Suprapubic skin (tissue), 4 donors: ENCODE measurements around the gene IL17RB. TPM values are rescaled to one million over a fixed set of nuclear protein-coding genes. Genes with fewer than 3 reads are reported as not detected.

ENCODE experiments used
- DNase-seq, 2 donors: peaks; one replicate each; pipeline ENCODE4 v3.0.0-alpha.2; 2019; ENCODE audit warnings: low spot score in 2 of 2
- H3K27ac ChIP-seq: fragments of 200-600 bp; sonication (generic); one replicate; pipeline ENCODE4 v1.5.1; 2019
- H3K27me3 ChIP-seq: fragments of 200-600 bp; sonication (generic); one replicate; pipeline ENCODE4 v1.5.1; 2019
- H3K36me3 ChIP-seq: fragments of 200-600 bp; sonication (generic); one replicate; pipeline ENCODE4 v1.5.1; 2019
- H3K4me1 ChIP-seq: fragments of 200-600 bp; sonication (generic); one replicate; pipeline ENCODE4 v1.5.1; 2019
- H3K4me3 ChIP-seq: fragments of 200-600 bp; sonication (generic); one replicate; pipeline ENCODE4 v1.5.1; 2019; ENCODE audit warnings: mild to moderate bottlenecking
- H3K9me3 ChIP-seq: fragments of 200-600 bp; sonication (generic); one replicate; pipeline ENCODE4 v1.5.1; 2019
- CTCF ChIP-seq, 2 donors: fragments of 200-600 bp in 1 of 2; fragments of 450-650 bp in 1 of 2; sonication (generic) in 1 of 2; IDR thresholded peaks; one replicate each; pipeline ENCODE4 v1.5.1; 2016 to 2019; ENCODE audit warnings: antibody characterized with exemption in 2 of 2, mild to moderate bottlenecking in 1 of 2, moderate library complexity in 1 of 2
- EP300 ChIP-seq: sonication (generic); formaldehyde crosslinking; IDR thresholded peaks from one replicate; pipeline ENCODE4 v1.6.1; 2017; ENCODE audit warnings: antibody characterized with exemption
- POLR2A ChIP-seq, 2 donors: fragments of 450-650 bp; IDR thresholded peaks; one replicate each; pipeline ENCODE4 v1.6.1; 2017; ENCODE audit warnings: antibody characterized with exemption in 2 of 2, mild to moderate bottlenecking in 2 of 2, moderate library complexity in 2 of 2
- POLR2AphosphoS5 ChIP-seq, 3 donors: sonication (generic); formaldehyde crosslinking; IDR thresholded peaks; one replicate each; pipeline ENCODE4 v1.6.1; 2017; ENCODE audit warnings: antibody characterized with exemption in 3 of 3
- WGBS: methylation state at CpG from one replicate; pipeline ENCODE4 v1.1.5; 2018; 5-methylcytosine and 5-hydroxymethylcytosine counted together
- total RNA-seq, 4 donors: library from RNA; depleted of rRNA; stranded (reverse); fragments of >200 nt; gene quantifications; one replicate each; pipeline ENCODE4 v1.1.0, GENCODE V29; 2016

IL17RB gene
- 1 to 10 TPM; 1.7 to 5.1 (median 2.2) TPM for total RNA-seq

GRCh38 chr3:53846134-53846850 lies at the start of gene IL17RB, which contains the start of gene CHDH:
TSS of gene IL17RB (plus strand) at chr3:53846568. CDS start at chr3:53846589, 21 bp downstream.
TSS of gene CHDH (minus strand) at chr3:53846419. CDS start at chr3:53824008, 22,411 bp downstream.
- WGBS: 12% methylated on average over 13 of the region's 91 CpGs
- Histone ChIP-seq H3K27ac (peak within 1 kb of the TSS; percentile 73), H3K36me3 (no peaks in the 10 kb centered on the region), H3K4me3 (peak within 1 kb of the TSS; percentile 73), H3K4me1 (peaks cover 17% of the 10 kb centered on the region), H3K27me3 (peaks cover 16% of the 10 kb centered on the region), H3K9me3 (no peaks in the 10 kb centered on the region)
- TF ChIP-seq CTCF (IDR thresholded peaks at IDR 0.05): no peak
- no peak for TF ChIP-seq POLR2AphosphoS5 (IDR thresholded peaks at IDR 0.05)
- no peak for TF ChIP-seq POLR2A (IDR thresholded peaks at IDR 0.05)
- TF ChIP-seq EP300: no peak
- DNase-seq: no peak

GRCh38 chr3:53798144-53798543 lies 48.2 kb upstream of the IL17RB start:
- H3K27ac ChIP-seq: no peak overlapping the region
- H3K27me3 ChIP-seq: no peaks in the 10 kb centered on the region
- H3K36me3 ChIP-seq: no peaks in the 10 kb centered on the region
- H3K4me1 ChIP-seq: peaks cover 8% of the 10 kb centered on the region
- H3K9me3 ChIP-seq: no peaks in the 10 kb centered on the region
- no peak for DNase-seq
- WGBS: 64% methylated on average over 8 of the region's 8 CpGs
- no peak for TF ChIP-seq POLR2A (IDR thresholded peaks at IDR 0.05)
- no peak for TF ChIP-seq POLR2AphosphoS5 (IDR thresholded peaks at IDR 0.05)
- no peak for TF ChIP-seq CTCF (IDR thresholded peaks at IDR 0.05)
- no peak for TF ChIP-seq EP300
- H3K4me3 ChIP-seq: no peak overlapping the region

- no peaks in the 10 kb centered on the region for H3K36me3 ChIP-seq
- no peak overlapping the region for H3K27ac ChIP-seq
- no peaks in the 10 kb centered on the region for H3K9me3 ChIP-seq
- DNase-seq: no peak
- 98% methylated on average over 4 of the region's 12 CpGs for WGBS
- H3K4me3 ChIP-seq: no peak overlapping the region
- TF ChIP-seq EP300 (no peak), POLR2AphosphoS5 (IDR thresholded peaks at IDR 0.05) (no peak), POLR2A (IDR thresholded peaks at IDR 0.05) (no peak), CTCF (IDR thresholded peaks at IDR 0.05) (no peak)
- H3K27me3 ChIP-seq: no peaks in the 10 kb centered on the region
- peaks cover 8% of the 10 kb centered on the region for H3K4me1 ChIP-seq
These were observed 47.0 kb upstream of the IL17RB start for GRCh38 chr3:53799338-53799865.

GRCh38 chr3:53800041-53800906 lies 46.1 kb upstream of the IL17RB start:
- H3K4me1 ChIP-seq: peaks cover 13% of the 10 kb centered on the region
- H3K9me3 ChIP-seq: no peaks in the 10 kb centered on the region
- H3K36me3 ChIP-seq: no peaks in the 10 kb centered on the region
- no peak overlapping the region for H3K4me3 ChIP-seq
- WGBS: 73% methylated on average over 11 of the region's 16 CpGs
- DNase-seq: no peak
- TF ChIP-seq POLR2A (IDR thresholded peaks at IDR 0.05) (no peak), EP300 (no peak), CTCF (IDR thresholded peaks at IDR 0.05) (no peak), POLR2AphosphoS5 (IDR thresholded peaks at IDR 0.05) (no peak)
- no peaks in the 10 kb centered on the region for H3K27me3 ChIP-seq
- no peak overlapping the region for H3K27ac ChIP-seq

GRCh38 chr3:53801319-53801718 lies 45.0 kb upstream of the IL17RB start:
- peaks cover 15% of the 10 kb centered on the region for H3K4me1 ChIP-seq
- no peak overlapping the region for H3K4me3 ChIP-seq
- 100% methylated on average over 8 of the region's 9 CpGs for WGBS
- TF ChIP-seq POLR2A (IDR thresholded peaks at IDR 0.05) (no peak), CTCF (IDR thresholded peaks at IDR 0.05) (no peak), EP300 (no peak), POLR2AphosphoS5 (IDR thresholded peaks at IDR 0.05) (no peak)
- DNase-seq: no peak
- H3K27me3 ChIP-seq: no peaks in the 10 kb centered on the region
- no peaks in the 10 kb centered on the region for H3K9me3 ChIP-seq
- H3K36me3 ChIP-seq: no peaks in the 10 kb centered on the region
- no peak overlapping the region for H3K27ac ChIP-seq
